Activated gamma-delta T cell treated with Interleukin-2 at 50 U/mL for 16 hours (primary cell): ENCODE measurements around the gene OSR1.
"Not testable (repeated sequence)": the region's sequence is repeated elsewhere in the genome, so short reads cannot be mapped to it uniquely, and the experiment has no call there.

Experiments
- DNase-seq: peaks from one replicate; pipeline ENCODE4 v3.0.0-alpha.2; 2020

The OSR1 gene

DNA sequence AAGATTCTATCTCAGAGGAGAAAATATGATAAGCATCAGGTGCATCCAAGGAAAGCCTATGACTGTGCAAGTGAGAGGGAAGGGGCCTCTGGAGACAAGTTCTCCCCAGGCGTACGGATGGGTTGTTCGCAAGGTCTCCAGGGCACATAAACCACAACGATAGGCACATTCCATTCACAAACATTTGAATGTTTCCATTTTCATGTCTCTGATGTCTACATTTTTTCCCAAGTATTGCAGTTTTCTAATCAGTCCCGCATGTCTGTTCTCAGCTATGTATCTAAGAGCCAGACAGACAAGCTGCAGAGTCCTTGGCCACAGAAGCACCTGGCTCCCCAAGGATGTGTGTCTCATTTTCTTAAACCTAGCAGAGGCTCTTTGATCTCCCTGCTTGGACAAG is 28.0 kb downstream of the OSR1 start:
- no peak for DNase-seq

DNA sequence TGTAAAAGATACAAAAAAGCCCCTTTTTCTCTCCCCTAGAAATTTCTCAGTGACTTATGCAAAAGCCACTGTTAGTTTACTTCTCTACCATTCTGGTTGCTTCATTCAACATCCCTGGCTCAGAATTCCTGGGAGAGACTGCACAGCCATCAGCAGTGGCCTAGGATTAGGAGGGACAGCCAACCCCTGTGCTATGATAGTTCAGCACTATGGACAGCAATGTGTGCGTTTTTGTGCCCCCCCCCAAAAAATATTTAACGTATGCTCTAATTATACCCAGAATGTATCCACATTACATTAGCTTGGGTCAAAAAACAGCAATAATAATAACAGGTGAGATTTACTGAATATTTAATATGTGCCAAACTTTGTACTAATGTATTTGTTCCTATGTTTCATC is 29.0 kb downstream of the OSR1 start:
- DNase-seq, result no peak

DNA sequence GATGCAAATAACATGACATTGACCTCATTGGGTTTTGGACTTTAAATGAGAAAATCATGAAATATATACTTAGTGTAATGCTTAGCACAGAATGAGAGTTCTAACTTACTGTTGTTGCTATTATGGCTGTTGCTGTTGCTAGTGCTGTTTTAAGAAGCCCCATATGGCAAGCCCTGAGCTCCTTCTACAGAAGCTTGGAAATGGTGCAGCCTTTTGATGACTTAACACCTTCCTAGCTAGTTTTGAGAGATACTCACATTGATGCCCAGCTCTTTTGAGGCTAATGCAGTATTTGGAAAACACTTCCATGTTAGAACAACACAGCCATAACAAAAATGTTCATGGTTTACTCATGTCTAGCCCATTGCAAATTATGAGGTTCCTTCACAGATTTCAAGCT is 30.9 kb downstream of the OSR1 start:
- DNase-seq, result no peak

DNA sequence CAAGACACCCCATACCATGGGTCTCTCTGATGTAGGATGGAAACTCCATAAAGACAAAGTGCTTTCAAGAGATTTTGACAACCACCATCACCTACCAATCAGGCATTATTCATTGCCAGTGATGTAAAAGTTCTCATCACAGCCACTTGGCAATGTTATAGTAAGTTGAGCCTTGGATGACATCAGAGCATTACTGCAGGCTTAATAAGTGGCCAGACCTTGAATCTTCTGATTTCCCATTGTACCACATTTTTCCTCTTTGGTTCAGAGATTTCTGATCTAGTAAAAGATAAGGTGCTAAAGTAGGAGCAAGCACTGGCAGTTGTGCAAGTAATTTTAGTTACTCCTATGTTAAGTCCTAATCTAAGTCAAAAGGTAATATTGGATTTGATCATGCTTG is 36.5 kb downstream of the OSR1 start:
- no peak for DNase-seq

DNA sequence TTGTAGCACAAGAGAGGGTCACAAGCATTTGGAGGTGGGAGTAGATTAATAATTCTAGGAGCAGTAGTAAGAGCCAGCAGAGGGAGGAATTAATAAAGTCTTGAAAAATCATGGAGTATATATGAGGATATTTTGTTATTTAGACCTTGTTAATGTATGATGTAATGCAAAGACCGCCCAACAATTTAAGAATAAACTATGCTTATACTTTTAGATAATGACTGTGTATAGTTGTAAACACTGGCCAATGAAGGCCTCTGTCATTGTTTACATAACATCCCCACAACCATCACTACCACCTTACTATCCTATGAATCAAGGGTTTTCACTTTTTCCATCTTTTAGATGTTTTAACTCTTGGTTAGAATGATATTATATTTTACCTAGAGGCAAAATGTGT is 37.6 kb downstream of the OSR1 start:
- DNase-seq, result no peak

DNA sequence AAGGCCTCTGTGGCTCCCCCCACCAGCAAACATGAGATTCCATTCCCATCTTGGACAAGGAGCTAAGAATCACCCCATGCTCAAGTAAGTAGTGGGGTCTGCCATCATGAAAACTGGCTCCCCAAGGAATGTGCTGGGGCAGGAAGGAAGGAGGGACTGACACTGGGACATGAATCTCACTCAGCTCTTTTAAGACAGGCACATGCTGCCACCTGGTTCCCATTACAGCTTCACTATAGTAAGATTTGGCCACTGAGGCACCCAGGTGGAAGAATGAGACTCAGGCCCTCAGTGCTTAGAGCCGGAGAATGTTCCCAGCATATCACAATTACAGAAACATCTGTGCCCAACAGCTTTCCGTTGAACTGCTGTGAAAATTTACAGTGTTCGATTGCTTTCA is 38.7 kb downstream of the OSR1 start:
- no peak for DNase-seq

- no peak for DNase-seq
Observed at GRCh38 chr2:19319064-19319463, 39.4 kb downstream of the OSR1 start.

GRCh38 chr2:19313553-19313952 is 44.9 kb downstream of the OSR1 start:
- DNase-seq, result no peak

- no peak for DNase-seq
Observed at GRCh38 chr2:19312949-19313348, 45.5 kb downstream of the OSR1 start.

DNA sequence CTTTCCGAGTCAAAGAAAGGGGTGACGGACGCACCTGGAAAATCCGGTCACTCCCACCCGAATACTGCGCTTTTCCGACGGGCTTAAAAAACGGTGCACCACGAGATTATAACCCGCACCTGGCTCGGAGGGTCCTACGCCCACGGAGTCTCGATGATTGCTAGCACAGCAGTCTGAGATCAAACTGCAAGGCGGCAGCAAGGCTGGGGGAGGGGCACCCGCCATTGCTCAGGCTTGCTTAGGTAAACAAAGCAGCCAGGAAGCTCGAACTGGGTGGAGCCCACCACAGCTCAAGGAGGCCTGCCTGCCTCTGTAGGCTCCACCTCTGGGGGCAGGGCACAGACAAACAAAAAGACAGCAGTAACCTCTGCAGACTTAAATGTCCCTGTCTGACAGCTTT is 52.4 kb downstream of the OSR1 start:
- DNase-seq, result not testable (repeated sequence)

DNA sequence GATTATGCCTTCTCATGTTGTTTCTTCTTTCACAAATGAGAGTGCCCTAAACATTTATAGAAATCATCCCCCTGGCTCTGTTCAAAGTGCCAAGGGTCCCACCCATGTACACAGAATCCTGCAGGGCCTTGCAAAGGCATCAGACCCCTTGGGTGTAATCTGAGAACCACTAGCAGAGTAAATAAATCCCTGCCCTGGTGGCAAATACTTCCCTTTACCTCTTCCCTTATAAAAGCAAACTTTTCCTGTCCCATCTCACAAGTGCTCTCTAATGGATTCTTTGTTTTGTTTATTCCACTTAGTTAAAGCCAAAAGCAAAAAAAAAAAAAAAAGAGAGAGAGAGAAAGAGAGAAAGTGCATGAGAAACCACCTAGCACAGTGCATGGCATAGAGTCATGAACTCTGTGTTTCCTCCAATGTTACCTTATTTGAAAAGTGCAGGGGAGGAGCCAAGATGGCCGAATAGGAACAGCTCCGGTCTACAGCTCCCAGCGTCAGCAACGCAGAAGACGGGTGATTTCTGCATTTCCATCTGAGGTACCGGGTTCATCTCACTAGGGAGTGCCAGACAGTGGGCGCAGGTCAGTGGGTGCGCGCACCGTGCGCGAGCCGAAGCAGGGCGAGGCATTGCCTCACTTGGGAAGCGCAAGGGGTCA is 52.9 kb downstream of the OSR1 start:
- DNase-seq, result not testable (repeated sequence)

- no peak for DNase-seq
Observed at GRCh38 chr2:19301706-19302105, 56.7 kb downstream of the OSR1 start.
